K562 (cell line): Measurements from ENCODE around the gene SLC43A1. TPM values are rescaled to one million over a fixed set of nuclear protein-coding genes. Genes with fewer than 3 reads are reported as not detected.
A peak's percentile ranks its signal among the peaks of the same experiment; 100 is the strongest.

Experiments used
- ATAC-seq: fragments of 200-7000 bp; cut with Tn5 transposase; 3 replicates; pipeline ENCODE4 v1.9.1; 2020; ENCODE audit warnings: moderate library complexity
- BruUV-seq: library from RNA; stranded (reverse); fragments of 400-500 nt; replicated peaks from 2 replicates; lab custom pipeline; 2021; lab: Mats Ljungman, UMichigan
- CTCF ChIA-PET: fragments of 300-600 bp; formaldehyde crosslinking; extraction: SDS; loops from one replicate; lab custom pipeline; 2021; ENCODE audit warnings: low intra/inter-chr PET ratio; lab: Yijun Ruan, JAX
- POLR2A ChIA-PET: fragments of 300-600, 350-650 bp; sonication (Branson Sonifier 250); formaldehyde crosslinking; extraction: SDS; loops from one replicate; lab custom pipeline; 2021; ENCODE audit warnings: antibody characterized with exemption, inconsistent platforms; lab: Yijun Ruan, JAX
- DNase-seq, 4 experiments: peaks; one replicate each; pipeline versions ENCODE4 v3.0.0 to v3.0.0-alpha.2; 2011 to 2018; ENCODE audit warnings: low spot score in 3 of 4, mixed read lengths in 3 of 4; ENCODE audit errors: extremely low read depth in 1 of 4
- FAIRE-seq: peaks from 2 replicates; lab custom pipeline; 2011; peaks lifted over from hg19 to GRCh38; lab: Jason Lieb, UNC
- H2AFZ ChIP-seq: 2 replicates; pipeline ENCODE4 v1.6.0; 2011; ENCODE audit warnings: low read depth, low read length, control low read depth, inconsistent platforms
- H3K27ac ChIP-seq: fragments of 200-600 bp; 3 replicates; pipeline ENCODE4 v1.8.0; 2011; ENCODE audit warnings: low read depth, mild to moderate bottlenecking, control low read depth, inconsistent platforms, low read length, moderate library complexity, mixed read lengths; ENCODE audit errors: extremely low read depth
- H3K27me3 ChIP-seq, 2 experiments: fragments of 300-600 bp in 1 of 2; 2 replicates in 1 of 2; 3 replicates in 1 of 2; pipeline versions ENCODE4 v1.6.0 to v1.8.0; 2011; ENCODE audit warnings: inconsistent platforms in 2 of 2, low read length in 2 of 2, mild to moderate bottlenecking in 1 of 2, mixed read lengths in 1 of 2, moderate library complexity in 1 of 2; ENCODE audit not compliant: control insufficient read depth in 2 of 2, insufficient read depth in 2 of 2
- H3K36me3 ChIP-seq: fragments of 300-600 bp; 3 replicates; pipeline ENCODE4 v1.8.0; 2011; ENCODE audit warnings: mild to moderate bottlenecking, low read length, inconsistent platforms; ENCODE audit not compliant: control insufficient read depth, insufficient read depth
- H3K4me1 ChIP-seq, 2 experiments: fragments of 200-600 bp in 1 of 2; replicated peaks in 1 of 2; 2 replicates in 1 of 2; 3 replicates in 1 of 2; pipeline versions ENCODE4 v1.5.1 to v1.8.0; 2011; ENCODE audit warnings: inconsistent platforms in 2 of 2, low read length in 2 of 2, mild to moderate bottlenecking in 1 of 2, mixed read lengths in 1 of 2, moderate library complexity in 1 of 2; ENCODE audit not compliant: control insufficient read depth in 2 of 2, insufficient read depth in 2 of 2
- H3K4me2 ChIP-seq: 2 replicates; pipeline ENCODE4 v1.6.1; 2011; ENCODE audit warnings: low read length, control low read depth, inconsistent platforms, mixed read lengths; ENCODE audit not compliant: insufficient read depth
- H3K4me3 ChIP-seq: fragments of 200-600 bp; sonication (generic), shearing (Covaris generic); 2 replicates; pipeline ENCODE4 v1.5.1; 2016; ENCODE audit warnings: control low read depth, inconsistent platforms
- H3K79me2 ChIP-seq: fragments of 200-600 bp; 3 replicates; pipeline ENCODE4 v1.8.0; 2011; ENCODE audit warnings: low read length, inconsistent platforms; ENCODE audit not compliant: control insufficient read depth, insufficient read depth
- H3K9ac ChIP-seq, 2 experiments: 2 replicates each; pipeline versions ENCODE4 v1.6.0 to v1.6.1; 2011; ENCODE audit warnings: low read depth in 2 of 2, low read length in 2 of 2, control low read depth in 1 of 2, inconsistent platforms in 1 of 2, mild to moderate bottlenecking in 1 of 2, mixed read lengths in 1 of 2; ENCODE audit not compliant: insufficient read depth in 1 of 2
- H3K9me1 ChIP-seq: one replicate; pipeline ENCODE4 v1.6.0; 2011; ENCODE audit warnings: inconsistent platforms, mild to moderate bottlenecking, low read length, moderate library complexity; ENCODE audit not compliant: control insufficient read depth, insufficient read depth
- H3K9me3 ChIP-seq: replicated peaks from 2 replicates; pipeline ENCODE4 v1.5.1; 2011; ENCODE audit warnings: low read depth, low read length, inconsistent platforms; ENCODE audit not compliant: control insufficient read depth, insufficient read depth
- H4K20me1 ChIP-seq: replicated peaks from 2 replicates; pipeline ENCODE4 v1.6.1; 2011; ENCODE audit warnings: low read length, inconsistent platforms, mixed read lengths; ENCODE audit not compliant: control insufficient read depth, insufficient read depth
- ADNP ChIP-seq: fragments of 200-800 bp; sonication (Bioruptor generic); IDR thresholded peaks from 2 replicates; pipeline ENCODE4 v1.6.1; 2016; ENCODE audit warnings: missing genetic modification characterization, missing compliant biosample characterization
- ATF1 ChIP-seq, 2 experiments: fragments of 450-650 bp in 1 of 2; IDR thresholded peaks; 2 replicates each; pipeline ENCODE4 v1.6.1; 2016; ENCODE audit warnings: missing compliant biosample characterization in 1 of 2, missing genetic modification characterization in 1 of 2
- BCOR ChIP-seq: fragments of 450-650 bp; IDR thresholded peaks from 2 replicates; pipeline ENCODE4 v1.6.1; 2016
- CREBBP ChIP-seq: IDR thresholded peaks from one replicate; pipeline ENCODE4 v1.6.1; 2012; ENCODE audit warnings: low read depth, mild to moderate bottlenecking, control low read depth, inconsistent platforms, low read length
- FOXJ2 ChIP-seq: fragments of 200-800 bp; sonication (Bioruptor generic); IDR thresholded peaks from 2 replicates; pipeline ENCODE4 v1.6.1; 2016; ENCODE audit warnings: missing genetic modification characterization, missing compliant biosample characterization
- HSF4 ChIP-seq: fragments of 250-450 bp; sonication (Bioruptor Pico); IDR thresholded peaks from 2 replicates; pipeline ENCODE4 v2.1.2; 2022; ENCODE audit warnings: mild to moderate bottlenecking, moderate library complexity, borderline replicate concordance
- MCM7 ChIP-seq, 2 experiments: fragments of 450-650 bp; IDR thresholded peaks; 2 replicates each; pipeline ENCODE4 v1.6.1; 2016 to 2018
- RBM25 ChIP-seq: fragments of 200-400 bp; formaldehyde crosslinking; IDR thresholded peaks from 2 replicates; pipeline ENCODE4 v1.6.1; 2018; ENCODE audit warnings: low read length, low read depth, moderate library complexity; ENCODE audit not compliant: severe bottlenecking
- ZFP36 ChIP-seq: fragments of 150-350 bp; IDR thresholded peaks from 2 replicates; pipeline ENCODE4 v1.6.1; 2018; ENCODE audit warnings: low read length, low read depth; ENCODE audit not compliant: partially characterized antibody
- ZNF354B ChIP-seq: fragments of 250-450 bp; sonication (Bioruptor Pico); IDR thresholded peaks from 2 replicates; pipeline ENCODE4 v1.4.0; 2020
- ZSCAN29 ChIP-seq: fragments of 450-650 bp; IDR thresholded peaks from 2 replicates; pipeline ENCODE4 v1.6.1; 2017
- WGBS: fragments of 100-300 bp; shearing (Covaris generic); methylation state at CpG from one replicate; pipeline ENCODE4 v1.1.6; 2016; ENCODE audit warnings: low coverage, mixed read lengths; ENCODE audit not compliant: insufficient coverage; ENCODE audit errors: missing lambda C conversion rate; 5-methylcytosine and 5-hydroxymethylcytosine counted together
- in situ Hi-C: fragments of 300-500 bp; cut with MboI; formaldehyde crosslinking; loops from 4 replicates; pipeline ENCODE4 v1.15.0; 2018; ENCODE audit warnings: inconsistent platforms, mixed read lengths
- intact Hi-C: fragments of 100-400 bp; cut with micrococcal nuclease; formaldehyde crosslinking; loops from 2 replicates; pipeline ENCODE4 v1.14.2; 2022
- polyA plus RNA-seq, 8 experiments: library from polyadenylated mRNA; depleted of rRNA in 4 of 8; stranded (reverse) in 5 of 8; unstranded in 3 of 8; fragments of >200 nt; fragmentation: Nextera tagmentation in 2 of 8; fragmentation: Illumina TruSeq in 1 of 8; extraction: Ambion mirVana in 2 of 8; extraction: Trizol in 1 of 8; gene quantifications; 2 replicates each; pipeline versions ENCODE4 v1.2.1 to v1.2.3, GENCODE V29; 2011 to 2014; ENCODE audit warnings: inconsistent platforms in 1 of 8, missing spikeins in 1 of 8
- total RNA-seq, 7 experiments: library from RNA; depleted of rRNA in 6 of 7; stranded (reverse); fragments of >200 nt in 6 of 7; fragmentation: Illumina TruSeq in 2 of 7; extraction: Trizol in 2 of 7; gene quantifications; 2 replicates each; pipeline versions ENCODE4 v1.2.1 to v1.2.3, GENCODE V29; 2011 to 2021; ENCODE audit warnings: low replicate concordance in 1 of 7

SLC43A1 gene
- total and polyA plus RNA-seq, 9 of the 15 experiments (the other 6 are each of a cell fraction or from before 2014, with no cell fraction given), result 2.6 to 41.8 (median 24.6) TPM

DNA sequence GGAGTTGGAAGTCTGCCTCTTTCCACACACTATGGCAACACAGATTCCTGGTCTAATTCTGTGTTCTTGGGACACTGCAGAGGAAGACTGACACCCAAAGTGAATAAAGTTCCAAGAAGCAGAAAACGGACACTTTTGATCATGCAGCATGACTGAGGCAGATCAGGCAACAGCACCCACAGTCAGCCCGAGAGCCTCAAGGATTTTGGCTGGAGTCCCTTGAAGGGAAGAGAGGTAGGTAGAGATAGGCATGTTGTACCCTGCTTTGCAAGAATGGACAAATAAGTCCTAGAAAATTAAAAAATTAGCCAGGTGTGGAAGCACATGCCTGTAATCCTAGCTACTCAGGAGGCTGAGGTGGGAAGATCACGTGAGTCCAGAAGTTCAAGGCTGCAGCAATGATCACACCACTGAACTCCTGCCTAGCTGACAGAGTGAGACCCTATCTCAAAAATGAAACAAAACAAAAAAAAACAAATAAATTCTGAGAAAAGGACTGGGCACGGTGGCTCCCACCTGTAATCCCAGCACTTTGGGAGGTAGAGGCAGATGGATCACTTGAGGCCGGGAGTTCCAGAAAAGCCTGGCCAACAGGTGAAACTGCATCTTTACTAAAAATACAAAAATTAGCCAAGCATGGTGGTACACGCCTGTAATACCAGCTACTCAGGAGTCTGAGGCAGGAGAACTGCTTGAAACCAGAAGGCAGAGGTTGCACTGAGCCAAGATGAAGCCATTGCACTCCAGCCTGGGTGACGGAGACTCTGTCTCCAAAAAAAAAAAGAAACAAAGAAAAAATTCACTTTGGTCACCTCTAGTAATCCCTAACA is 6.9 kb downstream of the SLC43A1 start:
- no peak for ATAC-seq
- in situ Hi-C loops, result no loop called here
- no TSS peak for BruUV-seq
- no peaks in the 10 kb centered on the region for H4K20me1 ChIP-seq
- no peak for TF ChIP-seq CREBBP
- TF ChIP-seq FOXJ2 (tag), result no peak
- TF ChIP-seq ATF1 (CRISPR knock-in tag; IDR thresholded peaks at IDR 0.05), result no peak
- TF ChIP-seq ATF1 (tag; IDR thresholded peaks at IDR 0.05), result no peak
- TF ChIP-seq ZNF354B (CRISPR knock-in tag), result no peak
- TF ChIP-seq, all 486 proteins: peak for 0
- Histone ChIP-seq H3K4me3 (no peak overlapping the region), H3K9me1 (no peaks in the 10 kb centered on the region), H3K4me1 (peaks cover 8 to 15% of the 10 kb centered on the region in 2 experiments; a peak in 3 of 5 replicates), H3K27ac (0 out of 3 replicates have a peak overlapping the region, but pooled peaks have one; percentile 25), H3K36me3 (peaks cover 52% of the 10 kb centered on the region), H3K27me3 (no peaks in the 10 kb centered on the region), H3K4me2 (no peak overlapping the region), H3K9ac (no peak overlapping the region), H3K79me2 (peaks cover 37% of the 10 kb centered on the region), H3K9me3 (no peaks in the 10 kb centered on the region), H2AFZ (no peak overlapping the region)
- 75% methylated on average over 7 of the region's 7 CpGs for WGBS
- ChIA-PET POLR2A (interaction anchor here (1.0 kb wide), 1 partner anchor 14 kb away, joined by 3 read pairs; no protein-coding TSS in a partner anchor), CTCF (no interaction called here)
- intact Hi-C loops, result no loop called here
- DNase-seq (no peak), FAIRE-seq (no peak)

DNA sequence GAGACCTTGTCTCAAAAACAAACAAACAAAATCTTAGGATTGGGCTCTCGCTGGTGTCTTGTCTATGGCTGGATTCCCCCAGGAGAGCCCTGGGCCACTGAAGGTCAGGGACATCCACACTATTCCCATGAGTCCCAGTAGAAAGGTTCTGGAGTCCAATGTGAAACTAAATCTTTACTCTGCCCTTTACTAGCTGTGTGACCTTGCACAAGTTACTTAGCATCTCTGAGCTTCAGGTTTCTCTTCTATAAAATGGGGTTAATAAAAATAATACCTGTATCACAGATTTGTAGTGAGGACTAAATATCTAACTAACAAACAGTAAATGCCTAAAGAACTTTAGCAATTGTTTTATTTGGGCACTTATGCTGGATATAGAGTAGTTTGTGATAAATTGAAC is 9.0 kb downstream of the SLC43A1 start:
- peak; percentile 37 for FAIRE-seq
- H4K20me1 ChIP-seq, result peaks cover 5% of the 10 kb centered on the region; the same call in 1 of the 2 replicates
- no peak overlapping the region for H2AFZ ChIP-seq
- no peaks in the 10 kb centered on the region for H3K4me1 ChIP-seq
- H3K27ac ChIP-seq, result no peak overlapping the region
- no peaks in the 10 kb centered on the region for H3K9me3 ChIP-seq
- no peaks in the 10 kb centered on the region for H3K27me3 ChIP-seq
- DNase-seq, result no peak
- BruUV-seq, result no TSS peak
- no peak overlapping the region for H3K9ac ChIP-seq
- intact Hi-C loops (no loop called here), in situ Hi-C loops (no loop called here)
- peaks cover 18% of the 10 kb centered on the region for H3K79me2 ChIP-seq
- ATAC-seq, result no peak
- POLR2A ChIA-PET, result interaction anchor here (0.7 to 1.4 kb wide), 4 partner anchors 9 to 266 kb away, joined by 3 to 7 read pairs (median 4); partner anchors contain the start of gene SLC43A1
- no peak overlapping the region for H3K4me3 ChIP-seq
- 100% methylated on average over 1 of the region's 1 CpG for WGBS
- no peak overlapping the region for H3K4me2 ChIP-seq
- CTCF ChIA-PET, result no interaction called here
- peaks cover 50% of the 10 kb centered on the region for H3K36me3 ChIP-seq
- peak; percentile 90 for TF ChIP-seq RBM25
- no peak for TF ChIP-seq MCM7 (IDR thresholded peaks at IDR 0.05)
- no peak for TF ChIP-seq ZSCAN29
- no peak for TF ChIP-seq HSF4 (CRISPR knock-in tag)
- peak; percentile 35; the same call in 1 of the 2 replicates for TF ChIP-seq BCOR
- TF ChIP-seq ADNP (tag), result no peak
- peak; percentile 23 for TF ChIP-seq ZFP36
- TF ChIP-seq, all 486 proteins: peak for 3
- H3K9me1 ChIP-seq, result no peaks in the 10 kb centered on the region
